Stimulated activated naive CD8-positive, alpha-beta T cell treated with anti-CD3 and anti-CD28 coated beads, Interleukin-15, Interleukin-2, amounts not matched to agents 100 U/mL and 50 U/mL, for 24 hours (primary cell): ENCODE results near the gene COL8A2.
A peak's percentile ranks its signal among the peaks of the same experiment; 100 is the strongest.

Experiments
- ATAC-seq: fragments of 150-1000 bp; cut with Tn5 transposase; one replicate; pipeline ENCODE4 v1.10.0; 2021
- DNase-seq: peaks from one replicate; pipeline ENCODE4 v3.0.0; 2021

Gene COL8A2

DNA sequence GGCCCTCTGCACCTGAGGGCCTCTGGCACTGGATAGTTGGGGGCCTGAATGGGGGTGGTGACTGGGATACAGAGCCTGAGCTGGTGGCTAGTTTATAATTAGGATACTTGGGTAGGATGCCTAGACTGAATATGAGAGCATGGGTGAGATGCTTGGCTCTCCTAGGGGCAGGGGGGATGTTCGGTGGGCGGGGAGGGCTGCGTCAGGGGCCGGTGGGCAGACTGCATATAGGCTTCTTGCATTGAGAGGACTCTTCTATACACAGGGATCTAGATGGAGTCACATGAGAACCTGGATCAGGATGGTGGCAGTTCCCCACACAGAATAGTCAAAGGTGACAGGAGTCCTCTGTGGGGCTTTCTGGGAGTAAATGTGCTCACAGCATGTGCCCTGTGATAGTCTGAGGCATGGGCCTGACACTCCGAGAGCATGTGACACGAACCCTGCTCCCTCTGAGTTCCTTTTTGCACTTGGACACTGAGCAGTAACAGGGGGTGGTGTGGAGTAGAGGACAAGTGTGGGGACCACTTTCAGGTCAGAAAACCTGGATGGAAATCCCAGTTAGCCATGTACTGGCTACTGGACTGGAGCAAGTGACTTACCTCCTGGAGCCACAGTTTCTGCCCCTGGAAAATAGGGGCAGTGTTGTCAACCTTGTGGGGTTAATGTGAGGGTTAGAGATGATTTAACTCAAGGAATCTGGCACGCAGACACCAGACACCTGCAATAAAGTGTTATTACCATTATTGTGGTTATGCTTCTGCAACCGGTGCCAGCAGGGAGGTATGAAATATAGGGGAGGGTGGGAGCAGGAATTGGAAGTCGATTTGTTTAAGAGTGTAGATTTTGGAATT is 33.2 kb upstream of the COL8A2 start:
- DNase-seq: no peak
- no peak for ATAC-seq

DNA sequence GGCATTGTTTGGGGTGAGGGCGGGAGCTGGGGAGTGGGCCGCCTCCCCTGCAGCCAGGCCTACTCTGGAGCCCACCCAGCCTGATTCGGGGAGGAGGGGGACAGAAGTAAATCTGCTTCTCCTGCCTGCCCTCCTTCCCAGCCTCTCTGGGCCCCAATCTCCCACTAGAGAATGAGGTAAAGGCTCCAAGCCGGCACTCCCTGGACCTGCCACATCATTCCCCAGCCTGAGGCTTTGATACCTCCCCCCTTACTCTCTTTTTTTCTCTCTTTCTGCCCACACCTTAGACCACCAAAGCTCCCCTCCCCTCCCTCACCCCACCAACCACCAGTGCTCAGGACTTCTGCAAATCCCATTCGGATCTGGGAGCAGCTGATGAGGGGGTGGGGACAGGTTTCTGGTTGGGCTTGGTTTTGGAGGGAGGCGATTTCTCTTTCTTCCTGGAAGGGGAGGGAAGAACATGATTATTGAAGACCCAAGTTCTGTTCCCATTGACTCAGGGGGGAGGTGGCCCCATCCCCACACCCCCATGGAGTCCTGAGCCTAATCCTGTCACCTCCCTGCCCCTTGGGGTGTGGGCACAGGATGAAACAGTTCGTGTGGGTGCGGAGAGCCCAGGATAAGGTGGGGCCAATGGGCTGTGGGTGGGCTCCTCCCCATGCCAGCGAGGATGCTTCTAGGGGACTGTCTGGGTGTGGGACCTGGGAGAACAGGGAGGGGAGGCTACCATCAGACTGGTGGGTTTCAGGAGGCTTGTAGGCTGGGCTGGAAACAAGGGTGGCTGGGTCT is 32.3 kb upstream of the COL8A2 start:
- ATAC-seq (no peak), DNase-seq (peak; percentile 35)

- peak; percentile 75 for DNase-seq
- ATAC-seq: peak; percentile 9
Observed at GRCh38 chr1:36156329-36157114, 31.5 kb upstream of the COL8A2 start.

GRCh38 chr1:36155408-36156328 is 30.6 kb upstream of the COL8A2 start, which contains the start of gene MAP7D1:
TSS of gene MAP7D1 (plus strand) at chr1:36156160. CDS start at chr1:36156418, 258 bp downstream.
- DNase-seq: peak; percentile 89
- peak; percentile 63 for ATAC-seq

DNA sequence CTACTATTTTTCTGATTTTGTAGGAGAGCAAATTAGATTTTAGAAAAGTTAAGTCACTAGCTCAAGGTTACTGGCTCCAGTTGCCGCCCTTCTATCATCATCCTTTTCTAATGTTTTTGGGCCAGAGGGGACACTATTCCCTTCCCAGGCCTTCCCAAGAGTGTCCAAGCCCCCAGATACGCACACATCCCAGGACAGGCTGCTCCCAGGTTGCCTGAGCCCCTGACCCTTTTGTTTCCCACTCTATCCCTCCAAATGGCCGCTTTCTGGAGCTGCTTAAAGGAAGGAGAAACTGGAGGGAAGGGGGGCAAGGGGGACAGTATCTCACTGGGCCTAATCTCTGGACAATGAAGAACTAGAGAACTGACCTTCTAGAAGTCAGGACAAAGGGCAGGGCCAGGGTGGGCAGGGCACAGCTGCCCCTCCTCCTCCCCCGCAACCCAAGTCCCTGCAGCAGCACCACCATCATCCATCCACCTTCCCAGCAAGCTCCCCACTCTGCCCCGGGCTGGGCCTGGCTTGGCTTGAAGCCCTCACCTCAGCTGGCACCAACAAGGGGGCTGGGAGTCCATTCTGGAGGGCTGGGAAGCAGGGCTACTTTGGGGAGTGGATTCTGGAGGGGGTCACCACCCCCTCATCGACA is 29.9 kb upstream of the COL8A2 start:
- DNase-seq: no peak
- no peak for ATAC-seq

- no peak for DNase-seq
- no peak for ATAC-seq
Observed at GRCh38 chr1:36154335-36154734, 29.3 kb upstream of the COL8A2 start.

GRCh38 chr1:36153476-36153875 is 28.5 kb upstream of the COL8A2 start:
- ATAC-seq (no peak), DNase-seq (no peak)

DNA sequence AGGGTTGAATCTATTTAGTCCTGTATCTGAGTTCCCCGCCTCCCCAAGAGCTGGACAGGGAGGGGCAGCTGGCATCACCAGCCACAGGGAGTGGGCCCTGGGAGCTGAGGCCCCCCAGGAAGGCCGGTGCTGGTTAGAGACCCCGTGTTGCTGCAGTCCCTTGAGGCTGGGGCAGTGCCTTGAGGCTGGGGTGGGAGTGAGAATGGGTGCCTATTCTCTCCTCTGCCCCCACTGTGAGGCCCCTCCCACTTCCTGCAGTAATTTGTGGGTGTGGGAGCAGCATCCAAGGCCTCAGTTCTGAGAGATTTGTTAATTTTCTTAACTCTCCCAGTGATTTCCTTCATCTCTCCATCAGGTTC is 26.8 kb upstream of the COL8A2 start:
- ATAC-seq (no peak), DNase-seq (peak; percentile 61)

DNA sequence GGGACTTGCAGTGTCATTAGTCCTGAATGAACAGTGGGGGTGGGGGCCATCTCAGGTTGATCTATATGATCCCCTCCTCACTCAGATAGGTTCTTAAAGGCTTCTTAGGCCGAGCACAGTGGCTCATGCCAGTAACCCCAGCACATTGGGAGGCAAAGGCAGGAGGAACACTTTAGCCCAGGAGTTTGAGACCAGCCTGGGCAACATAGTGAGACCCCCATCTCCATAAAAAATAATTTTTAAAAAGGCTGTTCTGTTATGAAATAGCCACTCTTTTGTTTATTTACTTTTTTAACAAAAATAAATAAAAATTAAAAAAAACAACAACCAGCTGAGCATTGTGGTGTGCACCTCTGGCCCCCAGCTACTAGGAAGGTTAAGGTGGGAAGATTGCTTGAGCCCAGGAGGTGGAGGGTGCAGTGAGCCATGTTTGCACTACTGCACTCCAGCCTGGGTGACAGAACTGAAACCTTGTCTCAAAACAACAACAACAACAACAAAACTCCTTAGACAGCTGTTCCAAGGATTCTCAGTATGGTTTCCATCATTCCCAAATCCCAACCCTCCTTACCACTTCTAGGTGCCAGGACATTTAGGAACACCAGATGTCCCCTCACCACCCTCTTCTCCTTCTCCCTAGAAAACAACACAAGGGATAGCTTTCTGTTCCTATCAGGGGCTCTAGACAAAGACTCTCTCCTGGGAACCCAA is 26.3 kb upstream of the COL8A2 start:
- ATAC-seq (no peak), DNase-seq (no peak)

DNA sequence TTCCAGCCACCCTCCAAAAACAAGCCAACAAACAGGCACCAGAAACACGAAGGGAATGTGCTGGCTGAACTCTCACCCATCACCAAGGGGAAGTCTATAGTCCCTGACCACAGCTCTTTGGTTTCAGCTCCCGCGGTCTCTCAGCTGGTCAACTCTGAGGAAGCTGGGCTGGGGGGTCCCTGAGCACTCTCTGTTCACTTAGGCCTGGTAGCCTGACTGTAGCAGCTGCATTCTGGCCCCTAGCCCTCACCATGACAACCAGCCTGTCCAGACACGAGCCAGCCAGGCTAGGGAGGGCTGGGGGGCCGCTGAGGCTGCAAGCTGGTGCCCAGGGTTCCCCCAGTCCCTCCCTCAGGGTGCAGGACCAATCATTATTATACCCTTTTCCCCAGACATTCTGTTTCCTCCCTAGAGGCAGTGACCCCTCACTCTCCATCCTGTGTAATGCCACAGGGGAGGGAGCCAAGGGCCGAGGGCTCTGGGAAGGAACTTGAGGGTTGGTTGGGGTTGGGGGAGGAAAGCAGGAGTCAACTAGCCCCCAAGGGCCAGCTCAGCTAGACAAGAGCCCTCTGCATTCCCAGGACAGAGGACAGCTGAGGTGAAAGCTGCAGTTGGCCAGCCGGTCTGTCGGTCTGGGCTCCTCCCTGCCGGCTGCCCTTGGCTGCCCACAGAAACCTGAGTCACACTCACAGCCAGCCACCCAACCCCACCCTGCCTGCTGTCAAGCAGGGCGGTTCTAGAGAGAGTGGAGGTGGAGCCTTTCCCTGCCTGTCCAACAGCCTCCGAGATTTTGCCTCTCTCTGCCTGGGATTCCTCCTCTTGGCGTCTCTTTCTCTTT is 25.5 kb upstream of the COL8A2 start:
- DNase-seq: peak; percentile 83
- peak; percentile 65 for ATAC-seq

DNA sequence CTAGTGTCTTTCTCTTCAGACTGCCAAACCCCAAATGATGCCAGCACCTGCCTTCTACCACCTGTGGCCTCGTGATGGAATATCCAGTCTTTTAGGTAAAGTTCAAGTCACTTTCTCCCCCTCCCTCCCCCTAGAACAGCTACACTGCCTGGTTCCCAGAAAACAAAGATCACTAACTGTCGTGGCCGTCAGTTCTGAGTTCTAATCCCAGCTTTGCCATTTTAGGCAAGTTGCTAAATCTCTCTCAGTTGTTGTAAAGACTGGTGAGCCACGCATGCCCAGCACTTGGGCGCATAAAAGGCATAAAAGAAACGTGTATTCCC is 24.9 kb upstream of the COL8A2 start:
- ATAC-seq (no peak), DNase-seq (no peak)

DNA sequence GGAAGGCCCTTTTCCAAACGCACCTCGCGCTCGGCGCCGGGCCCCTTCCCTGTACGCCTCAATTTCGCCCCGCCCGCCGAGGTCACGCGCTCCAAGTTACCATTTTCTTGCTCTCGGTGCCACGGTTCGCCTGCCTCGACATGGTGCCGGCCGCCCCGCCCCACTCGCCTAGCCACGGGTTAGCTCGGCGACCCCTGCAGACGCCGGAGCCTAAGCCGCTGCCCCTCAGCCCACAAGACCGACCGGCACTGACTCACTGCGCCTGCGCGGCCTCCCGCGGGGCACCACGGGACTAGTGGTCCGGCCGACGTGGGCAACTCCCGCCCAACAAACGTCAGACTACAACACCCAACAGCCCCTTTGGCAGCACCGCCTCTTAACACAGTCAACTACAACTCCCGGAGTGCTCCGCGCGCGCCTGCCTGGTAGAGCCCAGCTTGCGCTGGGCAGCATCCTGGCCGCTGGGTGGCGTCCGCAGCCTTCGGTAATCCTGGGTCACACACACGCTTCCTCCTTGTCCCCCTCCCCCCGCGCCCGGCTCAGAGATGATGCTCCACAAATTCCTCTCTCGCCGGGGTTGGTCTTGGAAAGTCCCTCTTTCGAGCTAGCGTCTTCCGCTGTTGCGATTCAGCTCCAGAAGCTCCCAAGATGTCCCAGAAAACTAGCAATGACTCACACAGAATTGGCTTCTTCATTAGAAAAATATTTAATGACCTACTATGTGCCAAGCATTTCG is 24.4 kb upstream of the COL8A2 start, which contains the start of gene TRAPPC3:
Gene TRAPPC3 (minus strand): TSS at position 250 of the 736 bp plus-strand sequence. CDS start 108 bp downstream, at position 142.
- ATAC-seq: peak; percentile 97
- peak; percentile 100 for DNase-seq

- DNase-seq: no peak
- no peak for ATAC-seq
Observed at GRCh38 chr1:36148821-36149236, 23.8 kb upstream of the COL8A2 start.

DNA sequence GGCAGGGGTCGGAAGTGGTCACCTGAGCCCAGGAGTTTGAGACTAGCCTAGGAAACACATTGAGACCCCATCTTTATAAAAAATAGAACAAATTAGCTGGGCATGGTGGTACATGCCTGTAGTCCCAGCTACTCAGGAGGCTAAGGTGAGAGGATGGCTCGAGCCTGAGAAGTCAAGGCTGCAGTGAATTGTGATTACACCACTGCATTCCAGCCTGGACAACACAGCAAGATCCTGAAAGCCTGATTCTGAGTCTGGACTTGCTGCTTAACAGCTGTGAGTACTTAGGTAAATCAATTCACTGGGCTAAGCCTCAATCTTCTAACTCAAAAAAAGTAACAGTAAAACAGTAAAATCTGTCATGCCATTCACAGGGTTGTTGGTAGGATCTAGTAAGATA is 19.4 kb upstream of the COL8A2 start:
- ATAC-seq (no peak), DNase-seq (no peak)

DNA sequence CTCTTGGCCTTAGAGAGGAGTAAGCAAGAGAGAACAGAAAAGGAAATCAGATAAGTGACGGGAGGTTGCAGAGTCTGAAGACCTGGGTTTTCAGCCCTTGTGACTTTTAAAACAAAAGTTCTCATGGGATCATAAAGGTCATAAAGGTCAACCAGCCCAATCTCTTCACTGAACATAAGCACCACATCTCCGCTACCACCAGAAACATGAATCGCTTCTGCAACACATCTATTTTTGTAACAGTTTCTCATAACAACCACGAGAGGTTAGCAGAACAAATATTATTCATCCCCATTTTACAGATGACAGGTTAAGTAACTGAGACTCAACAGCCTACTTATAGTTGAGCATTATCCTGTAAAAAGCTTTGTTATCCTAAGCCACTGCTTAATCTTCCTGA is 18.4 kb upstream of the COL8A2 start:
- ATAC-seq (no peak), DNase-seq (no peak)

DNA sequence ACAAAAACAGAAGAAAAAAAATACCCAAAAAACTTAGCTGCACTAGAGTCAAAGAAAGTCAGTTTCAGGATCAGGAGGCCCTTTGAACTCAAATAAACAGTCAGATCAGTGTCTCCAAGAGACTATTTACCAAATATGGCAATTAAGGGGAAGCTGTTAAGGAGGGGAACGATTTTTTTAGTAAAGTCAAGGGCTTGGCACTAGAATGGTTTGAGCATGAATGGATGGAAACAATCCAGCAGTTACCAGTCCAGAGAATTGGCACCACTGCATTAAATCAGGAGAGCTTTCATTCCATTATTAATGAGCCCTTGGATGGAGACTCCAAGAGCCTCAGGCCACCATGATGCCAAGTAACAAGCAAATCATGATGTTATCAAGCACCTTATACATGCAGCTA is 17.1 kb upstream of the COL8A2 start:
- ATAC-seq (no peak), DNase-seq (no peak)

DNA sequence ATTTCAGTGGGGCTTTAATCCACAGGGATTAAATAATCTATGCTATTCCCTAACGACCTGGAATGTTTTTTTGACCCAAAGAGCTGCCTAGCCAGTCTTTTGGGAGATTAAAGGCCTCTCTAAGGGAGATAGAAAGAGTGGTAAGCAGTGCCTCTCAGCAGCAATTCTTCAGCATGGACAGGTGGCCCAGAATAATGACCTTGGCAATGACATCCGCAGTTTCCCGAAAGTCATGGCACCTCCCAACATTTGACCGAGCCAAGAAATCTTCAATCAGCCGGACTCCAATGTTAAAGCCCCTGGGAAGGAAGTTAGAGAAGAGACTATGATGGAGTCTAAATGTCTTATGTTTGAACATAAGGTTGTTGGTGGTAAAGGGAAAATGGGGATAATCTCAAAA is 14.5 kb upstream of the COL8A2 start:
- DNase-seq: no peak
- ATAC-seq: no peak

GRCh38 chr1:36137776-36138175 is 12.8 kb upstream of the COL8A2 start:
- no peak for ATAC-seq
- DNase-seq: no peak

- ATAC-seq (no peak), DNase-seq (no peak)
Observed at GRCh38 chr1:36137226-36137625, 12.2 kb upstream of the COL8A2 start.
